K562 (cell line): Measurements from ENCODE around the gene VEGFB. TPM values are rescaled to one million over a fixed set of nuclear protein-coding genes. Genes with fewer than 3 reads are reported as not detected.

Experiments used
- CXXC5 ChIP-seq: fragments of 250-450 bp; sonication (Bioruptor Pico); IDR thresholded peaks from 2 replicates; pipeline ENCODE4 v1.8.0; 2022; ENCODE audit warnings: inconsistent platforms, mild to moderate bottlenecking, moderate library complexity
- EGR1 ChIP-seq: fragments of 450-650 bp; conservative IDR thresholded peaks from 2 replicates; pipeline ENCODE4 v1.6.1; 2017; ENCODE audit warnings: mild to moderate bottlenecking
- ETV1 ChIP-seq: fragments of 450-650 bp; conservative IDR thresholded peaks from 2 replicates; pipeline ENCODE4 v1.6.1; 2016; ENCODE audit warnings: missing genetic modification characterization, control low read depth, low read depth, missing compliant biosample characterization
- FOSL1 ChIP-seq: fragments of 200-800 bp; sonication (Bioruptor generic); conservative IDR thresholded peaks from 2 replicates; pipeline ENCODE4 v1.6.1; 2016; ENCODE audit warnings: missing genetic modification characterization, missing compliant biosample characterization
- MITF ChIP-seq: IDR thresholded peaks from 2 replicates; pipeline ENCODE4 v1.6.1; 2014; ENCODE audit warnings: antibody characterized with exemption
- NR2C1 ChIP-seq, 2 experiments: fragments of 450-650 bp; IDR thresholded peaks; 2 replicates each; pipeline ENCODE4 v1.6.1; 2017; ENCODE audit warnings: mild to moderate bottlenecking in 2 of 2, antibody characterized with exemption in 1 of 2, inconsistent platforms in 1 of 2, missing compliant biosample characterization in 1 of 2, missing genetic modification characterization in 1 of 2
- NR4A1 ChIP-seq, 2 experiments: fragments of 250-450 bp in 1 of 2; fragments of 450-650 bp in 1 of 2; sonication (Bioruptor Pico) in 1 of 2; IDR thresholded peaks; 2 replicates each; pipeline versions ENCODE4 v1.4.0 to v1.6.1; 2016 to 2020; ENCODE audit warnings: mild to moderate bottlenecking in 2 of 2, missing compliant biosample characterization in 1 of 2, missing genetic modification characterization in 1 of 2, moderate library complexity in 1 of 2
- PHF20 ChIP-seq: fragments of 450-650 bp; IDR thresholded peaks from 2 replicates; pipeline ENCODE4 v1.6.1; 2018; ENCODE audit not compliant: partially characterized antibody
- PHF8 ChIP-seq: fragments of 200-600 bp; sonication (generic); IDR thresholded peaks from 2 replicates; pipeline ENCODE4 v1.6.1; 2012; ENCODE audit warnings: mixed run types, mild to moderate bottlenecking, inconsistent platforms, low read length, moderate library complexity, borderline replicate concordance
- RB1 ChIP-seq: fragments of 450-650 bp; IDR thresholded peaks from 2 replicates; pipeline ENCODE4 v1.6.1; 2017; ENCODE audit warnings: low read depth, mild to moderate bottlenecking
- SIX5 ChIP-seq, 2 experiments: IDR thresholded peaks; 2 replicates each; pipeline ENCODE4 v1.6.1; 2011; ENCODE audit warnings: low read length in 2 of 2, borderline replicate concordance in 1 of 2, low read depth in 1 of 2, mild to moderate bottlenecking in 1 of 2, moderate library complexity in 1 of 2; ENCODE audit not compliant: insufficient read depth in 1 of 2
- SMARCA4 ChIP-seq: fragments of 450-650 bp; IDR thresholded peaks from 2 replicates; pipeline ENCODE4 v1.6.1; 2016
- SMARCA5 ChIP-seq: fragments of 450-650 bp; IDR thresholded peaks from 2 replicates; pipeline ENCODE4 v1.6.1; 2016
- VEZF1 ChIP-seq: fragments of 200-800 bp; sonication (Bioruptor generic); IDR thresholded peaks from 2 replicates; pipeline ENCODE4 v1.6.1; 2017; ENCODE audit warnings: missing genetic modification characterization, missing compliant biosample characterization
- ZNF197 ChIP-seq: fragments of 200-800 bp; sonication (Bioruptor generic); IDR thresholded peaks from 2 replicates; pipeline ENCODE4 v1.6.1; 2016; ENCODE audit warnings: low read depth, missing genetic modification characterization, missing compliant biosample characterization
- ZNF395 ChIP-seq: fragments of 200-800 bp; sonication (Bioruptor generic); IDR thresholded peaks from 2 replicates; pipeline ENCODE4 v1.6.1; 2017; ENCODE audit warnings: missing genetic modification characterization, missing compliant biosample characterization
- ZNF609 ChIP-seq: sonication (generic); formaldehyde crosslinking; IDR thresholded peaks from 2 replicates; pipeline ENCODE4 v1.8.1; 2023; ENCODE audit warnings: missing genetic modification reagents, mild to moderate bottlenecking, borderline replicate concordance
- polyA plus RNA-seq, 8 experiments: library from polyadenylated mRNA; depleted of rRNA in 4 of 8; stranded (reverse) in 5 of 8; unstranded in 3 of 8; fragments of >200 nt; fragmentation: Nextera tagmentation in 2 of 8; fragmentation: Illumina TruSeq in 1 of 8; extraction: Ambion mirVana in 2 of 8; extraction: Trizol in 1 of 8; gene quantifications; 2 replicates each; pipeline versions ENCODE4 v1.2.1 to v1.2.3, GENCODE V29; 2011 to 2014; ENCODE audit warnings: inconsistent platforms in 1 of 8, missing spikeins in 1 of 8
- total RNA-seq, 7 experiments: library from RNA; depleted of rRNA in 6 of 7; stranded (reverse); fragments of >200 nt in 6 of 7; fragmentation: Illumina TruSeq in 2 of 7; extraction: Trizol in 2 of 7; gene quantifications; 2 replicates each; pipeline versions ENCODE4 v1.2.1 to v1.2.3, GENCODE V29; 2011 to 2021; ENCODE audit warnings: low replicate concordance in 1 of 7

The VEGFB gene
- total and polyA plus RNA-seq, 9 of the 15 experiments (the other 6 are each of a cell fraction or from before 2014, with no cell fraction given) = 11.0 to 83.4 (median 25.7) TPM

- TF ChIP-seq CXXC5 (CRISPR knock-in tag) = no peak
- TF ChIP-seq PHF8 = peak; percentile 19; the same call in 1 of the 2 replicates
- TF ChIP-seq SIX5 (IDR thresholded peaks at IDR 0.05; ENCODE audit: borderline replicate concordance in 1 of 2, insufficient read depth in 1 of 2, low read depth in 1 of 2, low read length in 2 of 2) = no peak
- no peak; the same call in 1 of the 2 replicates for TF ChIP-seq SMARCA4
- peak; percentile 84 for TF ChIP-seq FOSL1 (tag)
- TF ChIP-seq SMARCA5 = peak; percentile 56; the same call in 1 of the 2 replicates
- TF ChIP-seq ZNF395 (CRISPR knock-in tag) = peak; percentile 58
- TF ChIP-seq ZNF609 (CRISPR knock-in tag) = no peak
- TF ChIP-seq RB1 = peak; percentile 26; the same call in 1 of the 2 replicates
- peak; percentile 38; the same call in 1 of the 2 replicates for TF ChIP-seq VEZF1 (CRISPR knock-in tag)
- TF ChIP-seq NR2C1 (IDR thresholded peaks at IDR 0.05) = 0 out of 2 replicates have a peak, but pooled peaks have one; percentile 8
- TF ChIP-seq NR2C1 (tag; IDR thresholded peaks at IDR 0.05) = peak; percentile 7; the same call in 1 of the 2 replicates
- no peak for TF ChIP-seq ZNF197 (CRISPR knock-in tag)
- 0 out of 2 replicates have a peak, but pooled peaks have one; percentile 31 for TF ChIP-seq MITF
- no peak for TF ChIP-seq PHF20
- TF ChIP-seq ETV1 (tag) = 0 out of 2 replicates have a peak, but pooled peaks have one; percentile 5
- TF ChIP-seq NR4A1 (CRISPR knock-in tag; IDR thresholded peaks at IDR 0.05) = no peak
- TF ChIP-seq NR4A1 (tag; IDR thresholded peaks at IDR 0.05) = no peak
- TF ChIP-seq EGR1 = peak; percentile 69
Measured at GRCh38 chr11:64245797-64246620, 11.6 kb downstream of the VEGFB start (continued).
